Measurements from ENCODE around the gene LARGE1.

DNA sequence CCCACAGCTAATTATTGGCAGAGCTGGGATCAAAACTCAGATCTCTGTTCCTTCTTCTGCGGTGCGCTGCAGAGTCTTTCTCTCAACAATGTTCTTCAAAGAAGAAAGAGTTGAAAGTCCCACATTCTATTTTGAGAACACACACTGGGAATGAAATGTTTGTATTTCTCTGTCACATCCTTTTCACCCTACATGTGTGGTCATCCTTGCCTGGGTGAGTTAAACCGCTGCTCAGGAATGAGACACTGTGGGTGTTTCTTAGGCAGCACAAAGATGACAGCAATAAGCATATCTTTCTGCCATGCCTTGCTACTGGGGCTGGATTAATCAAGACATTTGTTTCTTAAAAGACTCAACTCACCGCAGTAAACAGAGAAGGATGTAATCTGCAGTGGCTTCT, 222.6 kb downstream of the LARGE1 start:
- TF ChIP-seq, protein P1, sequence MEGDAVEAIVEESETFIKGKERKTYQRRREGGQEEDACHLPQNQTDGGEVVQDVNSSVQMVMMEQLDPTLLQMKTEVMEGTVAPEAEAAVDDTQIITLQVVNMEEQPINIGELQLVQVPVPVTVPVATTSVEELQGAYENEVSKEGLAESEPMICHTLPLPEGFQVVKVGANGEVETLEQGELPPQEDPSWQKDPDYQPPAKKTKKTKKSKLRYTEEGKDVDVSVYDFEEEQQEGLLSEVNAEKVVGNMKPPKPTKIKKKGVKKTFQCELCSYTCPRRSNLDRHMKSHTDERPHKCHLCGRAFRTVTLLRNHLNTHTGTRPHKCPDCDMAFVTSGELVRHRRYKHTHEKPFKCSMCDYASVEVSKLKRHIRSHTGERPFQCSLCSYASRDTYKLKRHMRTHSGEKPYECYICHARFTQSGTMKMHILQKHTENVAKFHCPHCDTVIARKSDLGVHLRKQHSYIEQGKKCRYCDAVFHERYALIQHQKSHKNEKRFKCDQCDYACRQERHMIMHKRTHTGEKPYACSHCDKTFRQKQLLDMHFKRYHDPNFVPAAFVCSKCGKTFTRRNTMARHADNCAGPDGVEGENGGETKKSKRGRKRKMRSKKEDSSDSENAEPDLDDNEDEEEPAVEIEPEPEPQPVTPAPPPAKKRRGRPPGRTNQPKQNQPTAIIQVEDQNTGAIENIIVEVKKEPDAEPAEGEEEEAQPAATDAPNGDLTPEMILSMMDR (IDR thresholded peaks at IDR 0.05) = no peak
- TF ChIP-seq POLR2AphosphoS5 (IDR thresholded peaks at IDR 0.05) = no peak
